Embryonic facial prominence (tissue), 1 donor: ENCODE results near the gene HIBADH.
A peak's percentile ranks its signal among the peaks of the same experiment; 100 is the strongest.

Experiments
- DNase-seq: peaks from one replicate; pipeline ENCODE4 v3.0.0-alpha.2; 2016; ENCODE audit errors: extremely low spot score

HIBADH gene

DNA sequence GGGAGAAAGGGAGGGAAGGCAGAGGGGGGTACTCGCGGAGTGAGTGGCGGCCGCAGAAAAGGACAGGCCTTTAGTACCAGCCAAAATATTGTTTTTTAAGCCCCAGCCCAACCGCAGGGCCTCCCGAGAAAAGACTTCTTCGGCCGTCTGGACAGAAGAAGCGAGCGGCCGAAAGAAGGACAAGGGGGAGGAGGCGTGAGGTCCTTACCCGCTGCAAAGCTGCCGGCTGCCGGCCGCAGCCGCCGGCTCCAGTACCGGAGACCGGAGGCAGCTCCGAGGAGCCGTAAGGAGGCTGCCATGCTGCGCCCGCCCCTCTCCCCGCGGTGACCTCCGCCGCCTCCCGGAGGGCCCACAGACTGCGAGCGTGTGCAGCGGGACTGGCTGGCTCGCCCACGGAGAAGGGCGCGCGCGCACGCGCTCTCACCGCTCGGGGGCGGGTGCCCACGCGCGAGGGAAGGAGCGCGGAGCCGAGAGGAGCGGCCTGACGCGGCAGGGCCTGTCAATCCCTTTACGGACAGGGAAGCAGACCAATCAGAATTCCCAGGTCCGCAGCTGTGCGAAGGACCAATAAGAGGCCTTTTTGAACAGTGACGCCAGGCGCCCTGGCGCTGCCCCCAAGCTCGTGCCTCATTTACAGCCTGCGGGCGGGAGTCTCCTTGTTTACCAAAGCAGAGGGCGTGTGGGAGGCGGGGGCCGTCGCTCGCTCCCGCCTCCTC lies at the start of gene HIBADH:
Gene HIBADH (minus strand): TSS at position 394 of the 716 bp plus-strand sequence. CDS start 95 bp downstream, at position 299.
- peak; percentile 97 for DNase-seq

DNA sequence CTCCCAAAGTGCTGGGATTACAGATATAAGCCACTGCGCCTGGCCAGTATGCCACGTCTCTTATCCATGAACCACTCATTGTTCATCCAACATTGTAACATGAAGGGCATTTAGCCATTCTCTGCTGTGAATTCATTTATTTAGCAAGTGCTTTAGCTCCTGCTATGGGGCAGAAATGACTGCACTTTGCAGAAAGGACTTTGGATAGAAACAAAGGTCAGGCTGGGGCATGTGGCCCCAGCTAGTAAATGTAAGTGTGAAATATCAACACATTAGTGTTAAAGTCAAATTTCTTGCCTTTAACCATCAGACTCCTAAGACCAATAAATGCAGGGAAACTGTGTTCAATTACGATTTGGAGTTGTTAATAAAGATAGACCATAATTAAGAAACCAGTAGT lies 49.5 kb upstream of the HIBADH start:
- no peak for DNase-seq

DNA sequence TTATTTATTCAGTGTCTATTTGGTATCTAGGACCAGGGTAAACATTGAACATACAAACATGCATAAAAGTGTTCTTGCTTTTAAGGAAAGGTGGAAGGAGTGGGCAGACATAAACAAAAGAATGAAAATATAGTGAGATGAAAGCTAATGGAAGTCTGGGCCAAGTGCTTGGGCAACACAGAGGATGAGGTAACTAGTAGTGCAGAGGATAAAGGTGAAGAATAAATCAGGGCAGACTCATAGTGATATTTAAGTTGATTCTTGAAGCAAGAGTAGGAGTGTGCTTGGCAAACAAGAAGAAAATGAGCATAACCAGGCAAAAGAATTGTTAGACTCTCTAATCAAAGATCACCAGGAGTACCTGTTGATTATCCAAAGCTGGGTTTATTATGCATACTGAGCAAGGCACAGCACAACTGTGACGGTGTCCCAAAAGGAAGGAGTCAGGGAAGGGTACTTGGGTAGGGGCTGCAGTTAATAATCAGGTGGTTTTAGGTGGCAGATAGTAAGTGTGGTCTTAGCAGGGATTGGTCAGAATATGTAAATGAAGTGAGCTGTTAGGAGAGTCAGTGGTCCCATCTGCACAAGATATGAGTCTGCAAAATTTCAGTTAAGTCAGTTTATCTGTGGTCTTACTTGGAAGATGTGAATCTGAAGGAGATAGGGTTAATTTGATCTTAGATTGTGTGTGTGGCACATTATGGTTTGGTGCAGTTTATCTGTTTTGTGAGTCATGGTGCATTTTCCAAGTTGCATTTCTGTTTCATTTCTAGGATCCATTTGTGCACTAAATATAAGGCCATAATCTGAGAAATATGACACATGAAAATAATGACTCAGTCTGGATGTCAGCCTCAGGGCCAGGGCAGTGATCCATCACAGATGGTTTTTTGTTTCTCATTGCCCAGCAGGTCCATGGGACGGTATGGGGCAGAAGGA lies 46.7 kb upstream of the HIBADH start:
- DNase-seq, result no peak

DNA sequence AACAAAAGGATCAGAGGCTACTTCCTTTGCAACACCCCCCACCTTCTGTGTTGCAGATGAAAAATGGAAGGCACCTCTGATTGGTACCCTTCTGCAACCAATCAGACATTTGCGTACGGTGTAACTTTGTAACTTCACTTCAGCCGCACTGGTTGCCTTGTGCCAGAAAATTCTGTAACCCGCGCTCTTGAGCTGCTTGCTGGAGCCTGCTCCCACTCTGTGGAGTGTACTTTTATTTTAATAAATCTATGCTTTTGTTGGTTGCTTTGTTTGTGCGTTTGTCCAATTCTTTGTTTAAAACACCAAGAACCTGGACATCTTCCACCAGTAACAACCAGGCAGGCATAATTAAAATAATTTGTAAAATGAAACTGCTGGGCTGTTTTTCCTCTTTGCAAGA lies 45.8 kb upstream of the HIBADH start:
- DNase-seq, result no peak

DNA sequence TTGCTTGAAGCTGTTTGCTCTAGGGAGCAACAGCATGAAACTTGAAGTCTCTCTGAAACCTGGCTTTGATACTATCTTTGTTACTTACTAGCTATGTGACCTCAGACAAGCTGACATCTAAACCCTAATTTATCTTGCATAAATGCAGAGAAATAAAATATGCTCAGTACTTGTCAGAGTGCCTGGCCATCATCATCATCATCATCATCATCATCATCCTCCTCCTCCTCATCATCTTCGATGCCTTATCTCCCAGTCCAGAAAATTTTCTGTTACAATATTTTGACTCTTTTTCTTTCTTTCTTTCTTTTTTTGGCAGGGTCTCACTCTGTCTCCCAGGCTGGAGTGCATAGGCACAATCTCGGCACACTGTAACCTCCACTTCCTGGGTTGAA lies 42.5 kb upstream of the HIBADH start:
- no peak for DNase-seq

DNA sequence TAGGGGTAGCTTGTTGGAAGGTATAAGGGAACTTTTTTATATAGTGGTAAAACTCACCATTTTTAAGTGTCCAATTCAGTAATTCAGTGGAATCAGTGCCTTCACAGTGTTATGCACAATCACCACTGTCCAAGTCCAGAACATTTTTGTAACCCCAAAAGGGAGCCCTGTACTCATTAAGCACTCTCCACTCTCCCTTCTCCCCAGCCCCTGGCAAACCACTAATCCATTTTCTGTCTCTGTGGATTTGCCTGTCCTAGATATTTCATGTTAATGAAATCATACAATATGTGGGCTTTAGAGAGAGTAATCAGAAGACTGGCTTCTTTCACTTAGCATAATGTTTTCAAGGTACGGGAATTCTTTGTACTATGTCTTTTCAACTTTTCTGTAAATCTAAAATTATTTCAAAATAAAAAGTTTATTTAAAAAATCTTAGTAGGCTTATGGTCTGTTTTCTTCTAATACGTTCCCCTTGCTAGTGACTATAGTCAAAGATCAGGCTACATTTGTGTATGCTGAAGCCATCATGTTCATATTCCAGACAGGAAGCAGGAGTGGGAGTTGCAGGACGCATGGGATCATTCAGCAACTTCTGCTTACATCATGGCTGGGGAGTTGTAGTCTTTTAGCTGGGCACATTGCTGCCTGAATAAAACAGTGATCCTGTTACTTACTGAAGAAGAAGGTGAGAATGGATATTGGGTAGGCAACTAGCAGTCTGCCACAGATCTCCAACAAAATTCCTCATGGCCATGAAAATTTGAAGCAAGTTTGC lies 41.9 kb upstream of the HIBADH start:
- DNase-seq, result no peak

DNA sequence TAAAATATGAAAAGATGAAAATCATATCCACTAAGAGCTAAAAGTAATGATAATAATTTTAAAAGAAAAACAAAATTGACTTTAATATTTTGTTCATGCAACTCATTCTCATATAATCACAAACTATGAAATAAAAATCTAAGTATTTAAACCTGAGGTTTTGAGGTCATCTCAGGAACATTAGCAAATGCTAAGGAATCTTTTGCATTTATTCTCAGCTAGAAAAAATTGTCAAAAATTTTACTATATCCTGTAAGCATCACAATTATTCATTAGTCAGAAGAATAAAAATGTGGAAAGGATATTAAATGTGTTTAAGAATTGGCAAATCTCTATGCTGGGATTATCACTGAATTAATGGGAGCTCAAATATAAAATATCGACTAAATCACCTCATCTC lies 40.5 kb upstream of the HIBADH start:
- no peak for DNase-seq

DNA sequence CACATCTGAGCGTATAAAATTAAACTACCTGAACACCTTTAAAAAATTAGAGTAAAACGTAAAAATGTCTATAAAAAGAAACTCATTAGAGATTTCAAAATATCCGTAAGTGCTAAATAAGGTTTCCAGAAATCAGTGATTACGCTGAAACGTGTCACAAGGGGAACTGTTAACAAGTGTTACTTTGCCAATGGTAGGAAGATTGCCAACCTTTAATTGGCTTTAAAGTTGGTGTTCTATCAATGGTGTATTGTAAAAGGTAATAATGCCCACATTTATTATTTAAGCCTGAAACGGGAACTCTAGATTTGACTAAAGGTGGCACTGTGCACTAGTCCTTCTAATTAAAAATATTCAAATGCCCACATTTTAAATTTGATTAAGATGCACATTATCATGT lies 37.8 kb upstream of the HIBADH start:
- no peak for DNase-seq

DNA sequence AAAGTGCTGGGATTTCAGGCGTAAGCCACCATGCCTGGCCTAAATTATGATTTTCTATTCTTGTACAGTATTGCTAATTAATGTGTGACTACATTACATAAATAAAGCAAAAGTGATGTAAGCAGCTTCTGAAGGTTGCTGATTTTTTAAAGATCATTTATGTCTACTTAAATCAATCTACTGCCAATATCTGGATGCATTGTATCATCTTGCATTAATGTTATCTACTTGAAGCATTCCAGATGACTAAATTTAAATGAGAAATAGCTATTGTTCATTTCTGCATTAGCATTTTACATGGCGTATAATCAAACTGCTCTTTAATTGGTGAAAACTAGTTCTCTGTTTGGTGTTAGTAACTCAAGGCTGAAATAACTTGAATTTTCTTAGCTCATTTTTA lies 37.1 kb upstream of the HIBADH start:
- no peak for DNase-seq

DNA sequence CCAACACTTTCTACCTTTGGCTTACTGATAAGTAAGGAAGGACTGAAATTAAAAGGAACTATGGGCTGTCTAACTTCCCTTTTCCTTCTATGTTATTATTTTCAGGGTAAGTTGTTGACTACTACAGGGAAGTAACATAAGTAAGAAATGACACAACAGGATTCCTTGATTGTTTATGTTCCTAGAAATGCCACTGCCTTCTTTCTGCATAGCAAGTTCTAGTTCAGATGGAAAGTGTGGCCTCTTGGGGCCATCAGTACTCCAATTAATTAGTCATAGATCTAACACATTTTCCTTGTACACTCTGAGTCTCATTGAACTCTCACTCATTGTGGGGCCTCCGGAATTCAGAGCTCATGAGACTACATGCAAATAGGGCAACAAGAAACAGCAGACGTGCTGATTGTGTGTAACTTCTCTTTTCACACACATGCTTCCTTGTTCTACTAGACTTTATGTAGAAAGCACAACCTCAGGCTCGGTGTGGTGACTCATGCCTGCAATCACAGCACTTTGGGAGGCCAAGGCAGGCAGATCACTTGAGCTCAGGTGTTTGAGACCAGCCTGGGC lies 35.3 kb upstream of the HIBADH start:
- DNase-seq, result no peak

DNA sequence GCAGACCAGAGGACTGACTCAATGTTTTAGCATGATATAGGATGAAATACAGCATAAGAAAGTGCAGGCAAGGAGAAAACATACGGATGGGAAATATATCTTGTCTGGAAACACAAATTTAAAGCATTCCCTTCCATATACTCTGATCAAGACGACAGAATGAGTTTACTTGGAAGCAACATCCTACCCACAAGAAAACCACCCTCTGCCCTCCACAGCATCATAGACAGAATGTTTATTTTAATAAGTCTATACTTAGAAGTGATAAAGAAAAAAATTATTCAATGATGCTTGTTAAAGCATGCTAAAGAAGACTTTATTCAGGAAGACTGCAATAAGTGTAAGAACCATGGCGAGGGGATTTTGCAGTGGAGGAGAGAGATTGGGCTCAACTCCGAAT lies 32.4 kb upstream of the HIBADH start:
- no peak for DNase-seq

DNA sequence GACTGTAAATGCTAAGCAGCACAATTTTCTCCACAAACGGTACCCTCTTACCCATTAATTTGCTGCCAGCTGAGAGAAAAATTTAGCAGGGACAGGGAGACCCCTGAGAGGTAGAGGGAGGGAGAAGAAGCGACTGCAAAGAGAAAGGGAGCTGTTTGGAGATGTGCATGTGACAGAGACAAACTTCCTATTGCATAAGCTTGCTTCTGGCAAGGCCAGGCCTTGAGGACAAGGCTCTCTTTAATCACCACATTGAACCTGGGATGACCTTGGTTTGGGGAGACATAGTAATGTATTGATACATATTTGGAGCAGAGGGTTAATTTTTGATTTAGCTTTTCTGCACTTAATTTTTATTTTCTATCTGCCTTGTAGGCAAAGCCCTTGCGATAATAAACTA lies 31.1 kb upstream of the HIBADH start:
- DNase-seq, result no peak

DNA sequence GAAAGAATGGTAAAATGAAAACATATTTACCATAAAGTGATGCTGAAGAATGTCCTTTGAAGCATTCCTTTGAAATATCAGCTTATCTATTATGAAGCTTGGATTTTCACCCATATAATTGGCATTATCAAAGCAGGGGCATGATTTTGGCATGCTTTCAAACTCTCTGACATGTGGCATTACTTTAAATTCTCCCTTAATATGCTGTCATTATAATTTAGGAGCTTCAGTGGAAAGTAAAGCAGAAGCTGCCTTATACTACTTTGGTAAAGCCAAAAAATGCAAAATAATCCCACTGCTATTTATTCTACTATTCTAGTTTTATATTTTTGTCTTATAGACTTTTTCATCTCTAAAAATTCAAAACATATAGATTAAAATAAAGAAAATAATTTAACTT lies 28.0 kb upstream of the HIBADH start:
- DNase-seq, result no peak

DNA sequence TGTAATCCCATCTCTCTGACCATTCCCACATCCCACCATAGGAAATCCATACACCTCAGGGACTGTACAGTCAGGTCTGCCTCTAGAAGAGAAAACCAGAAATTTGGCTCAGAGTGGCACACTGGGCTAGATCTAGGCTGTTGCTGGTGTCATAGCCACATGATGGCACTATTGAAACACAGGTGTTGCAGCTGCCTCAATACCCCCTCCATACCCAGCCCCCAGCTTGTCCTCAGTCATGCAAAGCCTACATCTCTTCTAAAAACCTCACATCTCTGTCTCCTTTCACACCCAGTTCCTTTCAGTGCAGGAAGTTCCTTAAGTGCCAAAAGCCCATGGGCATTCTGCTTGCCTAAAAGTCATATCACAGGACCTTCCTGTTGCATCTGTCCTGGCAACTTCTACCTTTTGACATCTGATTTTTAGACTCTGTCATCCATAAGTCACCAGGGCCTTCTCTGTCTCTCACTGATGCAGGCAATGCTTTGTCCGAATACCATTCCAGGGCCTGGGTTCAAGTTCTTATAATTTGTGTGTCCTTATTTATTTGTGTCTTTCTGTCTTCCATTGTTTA lies 27.0 kb upstream of the HIBADH start:
- DNase-seq, result no peak

DNA sequence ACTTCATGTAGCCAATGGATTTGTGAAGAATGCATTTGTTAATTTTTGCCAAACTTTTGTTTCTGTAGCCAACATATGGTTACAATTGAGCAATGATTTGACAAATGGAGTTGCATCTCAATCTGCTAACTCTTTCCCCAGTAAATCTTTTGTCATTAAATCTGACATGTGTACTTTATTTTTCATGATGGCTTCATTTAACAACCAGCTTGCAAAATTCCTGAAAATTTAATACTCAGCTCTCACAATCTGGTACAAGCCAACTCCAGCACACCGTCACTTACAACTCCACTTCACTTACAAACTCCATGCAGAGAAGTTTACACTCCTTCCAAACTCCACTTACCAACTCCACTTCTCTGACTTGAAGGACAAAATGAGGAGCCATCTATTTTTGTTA lies 26.5 kb upstream of the HIBADH start:
- peak; percentile 22 for DNase-seq

DNA sequence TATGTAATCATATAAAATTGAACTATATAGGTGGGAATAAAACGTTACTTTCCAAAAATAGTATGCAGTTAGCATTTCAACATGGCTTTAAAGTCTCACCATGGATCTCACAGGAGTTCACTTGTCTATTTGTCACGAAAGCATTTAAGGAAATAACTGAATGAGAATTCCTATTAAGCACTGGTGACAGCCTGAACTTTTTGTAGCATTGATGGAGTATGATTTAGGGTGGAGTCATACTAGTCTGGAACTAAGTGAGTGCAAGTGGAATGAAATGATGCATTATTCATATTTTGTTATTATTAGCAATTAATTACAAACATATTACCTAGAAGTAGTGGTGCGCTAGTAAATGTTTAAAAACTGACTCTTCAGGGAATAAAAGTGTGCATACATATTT lies 26.0 kb upstream of the HIBADH start:
- DNase-seq, result no peak

DNA sequence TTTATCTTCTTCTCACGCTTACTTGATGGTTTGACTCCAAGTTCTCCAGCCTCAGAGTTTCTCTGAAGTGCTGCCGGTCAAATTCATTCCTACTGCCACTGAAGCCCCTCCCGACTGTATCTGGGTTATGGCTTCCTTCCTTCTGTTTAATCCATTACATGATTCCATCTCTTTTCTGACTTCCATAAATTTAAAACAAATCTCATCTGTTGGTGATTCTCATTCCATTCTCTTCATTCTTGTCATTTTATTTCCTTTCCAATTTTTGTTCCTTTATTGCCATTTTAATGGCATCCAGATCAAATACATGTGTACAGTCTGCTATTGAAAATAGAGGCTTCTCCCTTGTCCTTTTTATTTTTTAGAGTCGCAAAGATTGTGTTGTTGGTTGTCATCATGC lies 25.4 kb upstream of the HIBADH start:
- no peak for DNase-seq

DNA sequence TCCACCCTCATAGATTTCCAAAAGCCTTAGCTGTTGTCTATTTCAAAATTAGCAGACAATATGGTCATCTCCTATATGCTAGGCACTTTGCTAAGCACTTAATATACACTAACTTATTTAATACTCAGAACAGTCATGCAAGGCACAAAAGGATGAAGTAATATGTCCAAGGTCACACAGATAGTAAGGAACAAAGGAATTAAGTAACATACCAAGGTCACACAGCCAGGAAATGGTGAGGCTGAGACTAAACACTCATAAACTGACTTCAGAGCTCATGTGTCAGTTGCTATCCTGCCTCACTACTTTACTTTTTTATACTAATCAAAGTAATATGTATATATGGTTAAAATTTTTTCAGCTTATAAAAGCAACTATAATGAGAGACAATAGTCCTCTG lies 23.6 kb upstream of the HIBADH start:
- no peak for DNase-seq

DNA sequence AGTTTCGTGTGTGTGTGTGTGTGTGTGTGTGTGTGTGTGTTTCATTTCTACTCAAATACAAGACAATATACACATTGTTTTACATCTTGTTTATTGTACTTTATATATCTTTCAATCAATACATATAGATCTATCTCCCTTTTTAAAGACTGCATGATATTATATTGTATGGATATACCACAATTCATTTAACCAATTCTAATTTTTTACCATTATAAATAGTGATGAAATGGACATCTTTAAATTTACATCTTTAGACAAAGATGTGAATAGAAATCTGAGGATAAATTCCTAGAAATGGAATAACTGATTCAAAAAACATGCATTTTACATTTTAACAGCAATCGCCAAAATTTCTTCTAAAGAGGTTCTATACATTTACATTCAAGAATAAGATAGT lies 23.2 kb upstream of the HIBADH start:
- no peak for DNase-seq

DNA sequence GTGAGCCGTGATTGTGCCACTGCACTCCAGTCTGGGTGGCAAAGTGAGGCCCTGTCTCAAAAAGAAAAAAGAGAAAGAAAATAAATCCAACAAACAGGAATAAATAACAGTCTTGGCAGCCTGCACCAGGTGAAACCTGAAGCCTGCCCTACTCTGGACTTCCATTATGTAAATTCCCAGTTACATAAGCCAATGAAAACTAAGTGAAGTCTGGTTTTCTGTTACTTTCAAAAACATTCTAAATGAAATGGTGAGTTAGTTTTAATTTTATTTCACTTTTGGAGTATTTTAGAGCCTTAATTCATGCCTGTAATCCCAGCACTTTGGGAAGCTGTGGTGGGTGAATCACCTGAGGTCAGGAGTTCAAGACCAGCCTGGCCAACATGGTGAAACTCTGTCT lies 22.5 kb upstream of the HIBADH start:
- DNase-seq, result no peak

DNA sequence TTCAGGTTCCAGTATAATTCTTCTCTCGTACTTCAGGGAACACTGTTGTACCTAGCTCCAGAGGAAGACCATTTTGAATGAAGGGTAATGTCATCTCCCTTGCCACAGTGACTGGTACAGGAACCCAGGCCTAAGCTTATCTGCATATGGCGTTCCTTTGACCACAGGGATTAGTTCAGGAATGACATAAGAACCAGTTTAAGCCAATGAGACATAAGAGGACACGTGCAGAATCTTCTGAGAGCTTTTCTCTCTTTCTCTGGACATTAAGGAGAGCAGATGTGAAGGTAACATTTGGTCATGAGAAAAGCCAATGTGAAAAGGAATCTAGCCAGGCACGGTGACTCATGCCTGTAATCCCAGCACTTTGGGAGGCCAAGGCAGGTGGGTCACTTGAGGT lies 21.8 kb upstream of the HIBADH start:
- no peak for DNase-seq

DNA sequence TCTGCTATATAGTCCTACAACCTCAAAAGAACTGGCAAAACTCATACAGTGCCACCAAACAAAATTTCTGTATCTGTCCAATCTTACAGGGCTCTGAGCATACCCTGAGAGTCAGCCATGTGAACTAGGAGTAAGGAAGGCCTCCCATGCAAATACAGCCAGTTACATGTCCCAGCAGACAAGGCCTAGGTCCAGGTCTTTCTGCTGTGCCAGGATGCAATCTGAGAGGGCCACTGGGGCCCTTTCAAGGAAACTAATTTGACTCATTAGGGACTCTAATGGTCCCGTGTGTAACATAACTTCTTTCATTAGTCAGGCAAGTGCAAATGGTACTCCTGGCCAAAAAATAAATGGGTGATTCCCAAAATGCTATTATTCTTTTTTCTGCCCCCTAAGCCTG lies 17.9 kb upstream of the HIBADH start:
- no peak for DNase-seq
